Smooth muscle cell of the brain vasculature (primary cell): ENCODE data around the gene HNF1B.
"Not testable (repeated sequence)": the region's sequence is repeated elsewhere in the genome, so short reads cannot be mapped to it uniquely, and the experiment has no call there.

Experiments
- DNase-seq: peaks from one replicate; pipeline ENCODE4 v3.0.0-alpha.2; 2012; ENCODE audit warnings: low read depth, low spot score

The HNF1B gene

GRCh38 chr17:37744961-37745800 lies at the start of gene HNF1B:
Gene HNF1B, minus strand, starts transcription at chr17:37745059. Its CDS starts 175 bp downstream, at chr17:37744884.
- no peak for DNase-seq

- no peak for DNase-seq
Measured at GRCh38 chr17:37792787-37793186, 47.9 kb upstream of the HNF1B start.

- no peak for DNase-seq
Measured at GRCh38 chr17:37791447-37792399, 46.9 kb upstream of the HNF1B start.

- DNase-seq = no peak
Measured at GRCh38 chr17:37789771-37790541, 45.1 kb upstream of the HNF1B start.

GRCh38 chr17:37789021-37789565 lies 44.2 kb upstream of the HNF1B start:
- no peak for DNase-seq

- no peak for DNase-seq
Measured at GRCh38 chr17:37788526-37788925, 43.7 kb upstream of the HNF1B start.

GRCh38 chr17:37787055-37787757 lies 42.3 kb upstream of the HNF1B start:
- no peak for DNase-seq

- DNase-seq = no peak
Measured at GRCh38 chr17:37786481-37786880, 41.6 kb upstream of the HNF1B start.

GRCh38 chr17:37782460-37782859 lies 37.6 kb upstream of the HNF1B start:
- DNase-seq = not testable (repeated sequence)

- no peak for DNase-seq
Measured at GRCh38 chr17:37781451-37781850, 36.6 kb upstream of the HNF1B start.

GRCh38 chr17:37779554-37779953 lies 34.7 kb upstream of the HNF1B start:
- no peak for DNase-seq

- DNase-seq = no peak
Measured at GRCh38 chr17:37774504-37774903, 29.6 kb upstream of the HNF1B start.

GRCh38 chr17:37772982-37773381 lies 28.1 kb upstream of the HNF1B start:
- no peak for DNase-seq

- DNase-seq = peak; percentile 35
Measured at GRCh38 chr17:37770631-37771518, 26.0 kb upstream of the HNF1B start.

- no peak for DNase-seq
Measured at GRCh38 chr17:37769050-37769449, 24.2 kb upstream of the HNF1B start.

GRCh38 chr17:37768438-37768837 lies 23.6 kb upstream of the HNF1B start:
- DNase-seq = no peak

- no peak for DNase-seq
Measured at GRCh38 chr17:37766971-37767370, 22.1 kb upstream of the HNF1B start.

GRCh38 chr17:37764383-37764782 lies 19.5 kb upstream of the HNF1B start:
- DNase-seq = no peak

GRCh38 chr17:37762666-37763065 lies 17.8 kb upstream of the HNF1B start:
- DNase-seq = no peak

GRCh38 chr17:37761961-37762360 lies 17.1 kb upstream of the HNF1B start:
- no peak for DNase-seq
